Measurements from ENCODE around the gene VEGFB. TPM values are rescaled to one million over a fixed set of nuclear protein-coding genes. Genes with fewer than 3 reads are reported as not detected.

VEGFB gene
- total and polyA plus RNA-seq, 2 donors (not counting 3 experiments of a cell fraction or from before 2014, with no cell fraction given) = 19.3 to 98.1 TPM

- dilution Hi-C loops (cut with MboI; ENCODE audit: extremely low pct_ligation_motif_present, low sequenced_read_pairs) = no loop called here
- peaks cover 18% of the 10 kb centered on the region for H3K4me1 ChIP-seq (ENCODE audit: control insufficient read depth, extremely low read depth, insufficient read depth, low read length)
Observed at GRCh38 chr11:64230985-64231365, 3.4 kb upstream of the VEGFB start.

More at GRCh38 chr11:64230985-64231365, 3.4 kb upstream of the VEGFB start:
- Histone ChIP-seq H3K36me3 (ENCODE audit: control insufficient read depth in 2 of 2, extremely low read depth in 1 of 2, insufficient read depth in 2 of 2, low read length in 2 of 2) (peaks cover 0 to 2% of the 10 kb centered on the region in 2 experiments), H3K9ac (replicated peaks; ENCODE audit: extremely low read depth, insufficient read depth, low read length) (peak overlapping the region; percentile 69), H3K4me3 (replicated peaks in 1 of 3; ENCODE audit: insufficient read depth in 1 of 3, low read depth in 1 of 3, low read length in 3 of 3) (peak overlapping the region; percentile 60 to 71 (median 69)), H3K79me2 (ENCODE audit: control insufficient read depth, insufficient read depth, low read length) (peaks cover 8% of the 10 kb centered on the region), H3K9me1 (replicated peaks; ENCODE audit: control insufficient read depth, extremely low read depth, insufficient read depth, low read length) (no peaks in the 10 kb centered on the region), H3K27ac (ENCODE audit: insufficient read depth, low read depth, low read length) (peak overlapping the region; percentile 69), H2AFZ (ENCODE audit: low read depth, low read length) (peak overlapping the region; percentile 70), H3K27me3 (ENCODE audit: control insufficient read depth in 2 of 2, insufficient read depth in 2 of 2, low read length in 2 of 2) (no peaks in the 10 kb centered on the region), H4K20me1 (replicated peaks; ENCODE audit: control insufficient read depth, extremely low read depth, insufficient read depth, low read length) (no peaks in the 10 kb centered on the region), H3K4me2 (ENCODE audit: insufficient read depth, low read length) (peak overlapping the region; percentile 71), H3K9me3 (replicated peaks; ENCODE audit: control insufficient read depth, insufficient read depth, low read length) (no peaks in the 10 kb centered on the region)
- ChIA-PET CTCF (interaction anchor here (0.9 to 2.0 kb wide), 3 partner anchors 23 to 70 kb away, joined by 3 to 9 read pairs (median 4); no protein-coding TSS in a partner anchor), POLR2A (no interaction called here)
- BruUV-seq (replicated peaks) = TSS peak; percentile 4
- TF ChIP-seq POLR2AphosphoS5 (IDR thresholded peaks at IDR 0.05; ENCODE audit: insufficient read depth, low read depth, low read length) (no peak), EZH2 (IDR thresholded peaks at IDR 0.05; ENCODE audit: borderline replicate concordance, low read depth, low read length, severe bottlenecking) (no peak), FOS (IDR thresholded peaks at IDR 0.05; ENCODE audit: borderline replicate concordance, insufficient read depth, low read length) (no peak), MYC (IDR thresholded peaks at IDR 0.05; ENCODE audit: low read depth, low read length) (no peak), JUN (IDR thresholded peaks at IDR 0.05; ENCODE audit: borderline replicate concordance, insufficient read depth, insufficient read length, low read depth) (no peak), GATA2 (IDR thresholded peaks at IDR 0.05; ENCODE audit: insufficient read depth, insufficient read length, low read depth, low read length) (no peak), MAX (IDR thresholded peaks at IDR 0.05; ENCODE audit: insufficient read depth, insufficient read length) (no peak), CTCF (IDR thresholded peaks at IDR 0.05; ENCODE audit: extremely low read depth in 1 of 2, insufficient read depth in 1 of 2, low read depth in 1 of 2, low read length in 2 of 2) (no peak), POLR2A (IDR thresholded peaks at IDR 0.05; ENCODE audit: low read depth, low read length) (no peak)
- no peak for DNase-seq (ENCODE audit: low read depth, low spot score)
- intact Hi-C loops (cut with micrococcal nuclease) = loop anchor here (1.0 to 5.0 kb wide), 4 partner anchors 10 to 44 kb away; partner anchors contain the start of genes FKBP2 and STIP1
- no peak for FAIRE-seq
